GM12801 (cell line): ENCODE data around the gene TOGARAM2.

Source experiments
- TF ChIP-seq, protein P1 (sequence below): IDR thresholded peaks from one replicate; pipeline ENCODE4 v1.5.1; 2011; ENCODE audit warnings: control low read depth; ENCODE audit not compliant: insufficient read length; ENCODE audit errors: extremely low read depth

The TOGARAM2 gene

GRCh38 chr2:28994074-28994473 lies 13.0 kb downstream of the TOGARAM2 start:
- TF ChIP-seq, protein P1, sequence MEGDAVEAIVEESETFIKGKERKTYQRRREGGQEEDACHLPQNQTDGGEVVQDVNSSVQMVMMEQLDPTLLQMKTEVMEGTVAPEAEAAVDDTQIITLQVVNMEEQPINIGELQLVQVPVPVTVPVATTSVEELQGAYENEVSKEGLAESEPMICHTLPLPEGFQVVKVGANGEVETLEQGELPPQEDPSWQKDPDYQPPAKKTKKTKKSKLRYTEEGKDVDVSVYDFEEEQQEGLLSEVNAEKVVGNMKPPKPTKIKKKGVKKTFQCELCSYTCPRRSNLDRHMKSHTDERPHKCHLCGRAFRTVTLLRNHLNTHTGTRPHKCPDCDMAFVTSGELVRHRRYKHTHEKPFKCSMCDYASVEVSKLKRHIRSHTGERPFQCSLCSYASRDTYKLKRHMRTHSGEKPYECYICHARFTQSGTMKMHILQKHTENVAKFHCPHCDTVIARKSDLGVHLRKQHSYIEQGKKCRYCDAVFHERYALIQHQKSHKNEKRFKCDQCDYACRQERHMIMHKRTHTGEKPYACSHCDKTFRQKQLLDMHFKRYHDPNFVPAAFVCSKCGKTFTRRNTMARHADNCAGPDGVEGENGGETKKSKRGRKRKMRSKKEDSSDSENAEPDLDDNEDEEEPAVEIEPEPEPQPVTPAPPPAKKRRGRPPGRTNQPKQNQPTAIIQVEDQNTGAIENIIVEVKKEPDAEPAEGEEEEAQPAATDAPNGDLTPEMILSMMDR: no peak

GRCh38 chr2:28994679-28995078 lies 13.6 kb downstream of the TOGARAM2 start:
- TF ChIP-seq, protein P1: no peak

- TF ChIP-seq, protein P1: no peak
These were observed 15.0 kb downstream of the TOGARAM2 start for GRCh38 chr2:28995765-28996750.

DNA sequence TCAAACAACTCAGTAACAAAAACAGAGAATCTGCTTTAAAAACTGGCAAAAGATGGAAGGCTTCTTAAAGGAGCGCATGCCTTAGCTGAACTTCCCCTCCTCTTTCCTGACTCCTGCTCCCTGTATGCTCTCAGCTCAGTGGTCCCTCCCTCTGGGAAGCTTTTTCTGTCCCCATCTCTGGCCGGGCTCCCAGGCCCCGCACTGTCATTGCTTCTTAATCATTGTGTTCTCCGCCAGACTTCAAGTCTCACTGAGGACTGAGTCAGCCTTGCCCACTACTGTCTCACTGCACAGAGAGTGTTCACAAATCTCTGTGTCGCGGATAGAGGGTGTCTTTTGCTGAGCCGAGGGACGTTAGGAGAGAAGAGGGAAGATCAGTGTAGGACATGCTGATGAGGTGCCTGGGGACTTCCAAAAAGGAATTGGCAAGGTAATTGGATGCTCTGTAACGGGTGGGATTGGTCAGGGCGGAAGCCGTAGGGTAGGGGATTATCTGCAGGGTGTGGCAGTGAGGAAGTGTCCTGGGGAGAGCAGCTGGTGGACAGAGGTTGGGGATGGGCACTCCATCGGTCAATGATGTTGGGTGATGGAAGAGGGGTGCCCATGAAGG lies 16.2 kb downstream of the TOGARAM2 start:
- TF ChIP-seq, protein P1: no peak

- TF ChIP-seq, protein P1: no peak
These were observed 17.0 kb downstream of the TOGARAM2 start for GRCh38 chr2:28997847-28998735.

DNA sequence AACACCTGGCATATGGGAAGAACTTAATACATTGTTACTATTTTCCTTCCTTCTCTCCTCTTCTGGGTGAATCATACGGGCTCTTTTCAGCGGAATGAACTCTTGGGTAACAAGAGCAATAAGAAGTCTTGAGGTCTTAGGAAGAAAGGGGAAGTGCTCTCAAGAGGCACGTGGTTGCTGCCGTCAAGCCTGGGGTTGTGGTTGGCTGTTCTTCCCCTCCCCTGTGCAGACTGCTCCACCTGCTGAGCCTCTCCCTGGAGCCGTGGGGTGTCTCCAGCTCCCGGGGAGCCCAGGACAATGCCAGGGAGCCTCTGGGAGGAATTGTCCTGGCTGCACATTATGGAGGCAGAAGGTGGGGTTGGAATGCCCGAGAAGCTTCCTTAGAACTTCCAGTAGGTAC lies 19.4 kb downstream of the TOGARAM2 start:
- TF ChIP-seq, protein P1: no peak

GRCh38 chr2:29000956-29001355 lies 19.9 kb downstream of the TOGARAM2 start:
- TF ChIP-seq, protein P1: no peak
